ENCODE results near the gene MEF2A. TPM values are rescaled to one million over a fixed set of nuclear protein-coding genes. Genes with fewer than 3 reads are reported as not detected.
A peak's percentile ranks its signal among the peaks of the same experiment; 100 is the strongest.

MEF2A gene
- total RNA-seq, 1 donor from 2014 or later: 88.3 TPM

DNA sequence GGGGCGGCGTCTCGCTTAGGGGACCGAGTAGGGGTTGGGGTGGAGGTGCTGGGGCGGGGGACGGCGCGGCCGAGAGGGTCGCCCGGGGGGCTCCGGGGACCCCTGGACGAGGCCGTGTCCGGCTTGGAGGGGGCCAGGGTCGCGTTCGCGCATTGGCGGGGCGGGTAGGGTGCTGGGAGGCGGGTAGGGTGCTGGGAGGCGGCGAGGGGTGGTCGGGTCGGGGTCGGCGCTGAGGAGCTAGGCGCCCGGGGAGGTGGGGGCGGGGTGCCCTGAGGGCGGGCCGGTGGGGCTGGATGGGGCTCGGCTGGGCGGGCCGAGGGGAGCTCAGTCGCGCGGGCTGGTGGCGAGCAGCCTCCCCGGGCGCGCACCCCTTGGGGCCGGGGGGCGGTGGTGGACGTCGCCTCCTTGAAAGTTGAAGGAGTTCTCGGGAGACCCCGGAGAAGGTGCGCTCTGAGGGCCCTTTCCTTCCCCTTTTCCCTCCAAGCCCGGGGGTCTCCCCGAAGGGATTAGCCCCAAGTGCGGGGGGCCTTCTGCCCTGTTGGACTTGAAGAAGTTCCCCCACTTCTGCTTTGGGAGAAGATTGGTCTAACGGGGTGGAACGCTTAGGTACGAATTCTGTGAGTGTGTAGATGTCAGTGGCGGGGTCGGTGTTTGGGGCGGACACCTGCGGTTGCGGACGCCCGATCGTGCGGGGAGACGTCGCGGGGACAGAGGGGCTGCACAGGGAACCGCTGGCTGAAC lies 543 bp downstream of the MEF2A start:
- intact Hi-C loops (cut with micrococcal nuclease): loop anchor here (2.0 to 10.0 kb wide), 6 partner anchors 16 to 279 kb away; no protein-coding TSS in a partner anchor
- peaks cover 62% of the 10 kb centered on the region for H3K4me1 Mint-ChIP-seq
- TF ChIP-seq, protein P1, sequence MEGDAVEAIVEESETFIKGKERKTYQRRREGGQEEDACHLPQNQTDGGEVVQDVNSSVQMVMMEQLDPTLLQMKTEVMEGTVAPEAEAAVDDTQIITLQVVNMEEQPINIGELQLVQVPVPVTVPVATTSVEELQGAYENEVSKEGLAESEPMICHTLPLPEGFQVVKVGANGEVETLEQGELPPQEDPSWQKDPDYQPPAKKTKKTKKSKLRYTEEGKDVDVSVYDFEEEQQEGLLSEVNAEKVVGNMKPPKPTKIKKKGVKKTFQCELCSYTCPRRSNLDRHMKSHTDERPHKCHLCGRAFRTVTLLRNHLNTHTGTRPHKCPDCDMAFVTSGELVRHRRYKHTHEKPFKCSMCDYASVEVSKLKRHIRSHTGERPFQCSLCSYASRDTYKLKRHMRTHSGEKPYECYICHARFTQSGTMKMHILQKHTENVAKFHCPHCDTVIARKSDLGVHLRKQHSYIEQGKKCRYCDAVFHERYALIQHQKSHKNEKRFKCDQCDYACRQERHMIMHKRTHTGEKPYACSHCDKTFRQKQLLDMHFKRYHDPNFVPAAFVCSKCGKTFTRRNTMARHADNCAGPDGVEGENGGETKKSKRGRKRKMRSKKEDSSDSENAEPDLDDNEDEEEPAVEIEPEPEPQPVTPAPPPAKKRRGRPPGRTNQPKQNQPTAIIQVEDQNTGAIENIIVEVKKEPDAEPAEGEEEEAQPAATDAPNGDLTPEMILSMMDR (IDR thresholded peaks at IDR 0.05): no peak
- ATAC-seq (ENCODE audit: low read depth) (peak; percentile 12), DNase-seq (peak; percentile 55)
- peak overlapping the region; percentile 97 for H3K27ac Mint-ChIP-seq
- H3K36me3 Mint-ChIP-seq (ENCODE audit: low read depth): peaks cover 12% of the 10 kb centered on the region
- peak overlapping the region; percentile 100 for H3K4me3 Mint-ChIP-seq
- POLR2A ChIA-PET: interaction anchor here (0.6 to 8.5 kb wide), 39 partner anchors 10 to 242 kb away, joined by 3 to 247 read pairs (median 5); partner anchors contain the start of gene LYSMD4
- no peaks in the 10 kb centered on the region for H3K27me3 Mint-ChIP-seq
- CTCF ChIA-PET: interaction anchor here (0.7 to 4.6 kb wide), 4 partner anchors 55 to 157 kb away, joined by 3 to 35 read pairs (median 14); no protein-coding TSS in a partner anchor
- no peaks in the 10 kb centered on the region for H3K9me3 Mint-ChIP-seq

DNA sequence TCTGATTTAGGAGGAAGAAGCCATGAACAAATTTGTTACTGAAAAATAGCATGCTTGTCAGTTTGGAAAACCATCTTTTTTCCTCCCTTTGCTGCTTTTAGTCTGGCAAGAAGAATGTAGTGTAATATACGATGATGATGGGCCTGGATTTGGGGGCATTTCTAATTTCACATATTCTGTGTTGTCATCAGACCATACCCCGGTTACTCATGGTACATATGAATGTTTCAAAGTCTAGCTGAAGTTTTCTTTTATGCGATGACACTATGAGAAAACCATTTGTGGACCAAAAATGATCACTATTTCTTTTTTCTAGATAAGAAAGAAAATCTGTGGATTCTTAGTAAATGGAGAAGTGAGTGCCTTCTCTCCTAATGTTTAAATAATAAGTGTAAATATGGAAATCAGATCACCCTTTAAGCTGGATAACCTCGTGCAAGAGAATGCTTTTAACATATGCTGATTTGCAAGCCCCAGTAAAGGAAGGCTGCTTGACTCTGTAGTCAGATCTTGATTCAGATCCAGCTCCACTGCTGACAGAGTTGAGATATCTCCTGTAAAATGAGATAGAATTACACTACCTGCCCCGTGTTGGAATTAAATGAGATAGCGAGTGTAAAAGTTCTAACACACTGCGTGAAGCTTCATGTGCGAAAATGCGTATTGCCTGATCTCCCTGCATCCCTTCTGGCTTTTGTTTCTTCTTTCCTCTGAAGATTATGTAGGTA lies 3.0 kb downstream of the MEF2A start:
- TF ChIP-seq, protein P1 (IDR thresholded peaks at IDR 0.05): no peak
- Mint-ChIP-seq H3K9me3 (no peaks in the 10 kb centered on the region), H3K36me3 (ENCODE audit: low read depth) (peaks cover 27% of the 10 kb centered on the region), H3K27ac (peak overlapping the region; percentile 38), H3K4me1 (peaks cover 70% of the 10 kb centered on the region), H3K4me3 (peak overlapping the region; percentile 48), H3K27me3 (no peaks in the 10 kb centered on the region)
- POLR2A ChIA-PET: interaction anchor here (0.6 to 8.5 kb wide), 10 partner anchors 10 to 219 kb away, joined by 3 to 247 read pairs (median 14); no protein-coding TSS in a partner anchor
- CTCF ChIA-PET: interaction anchor here (0.8 to 4.6 kb wide), 4 partner anchors 57 to 281 kb away, joined by 3 to 35 read pairs (median 14); no protein-coding TSS in a partner anchor
- no peak for DNase-seq
- no peak for ATAC-seq (ENCODE audit: low read depth)
- intact Hi-C loops (cut with micrococcal nuclease): loop anchor here (1.0 to 10.0 kb wide), 5 partner anchors 8 to 281 kb away; no protein-coding TSS in a partner anchor

DNA sequence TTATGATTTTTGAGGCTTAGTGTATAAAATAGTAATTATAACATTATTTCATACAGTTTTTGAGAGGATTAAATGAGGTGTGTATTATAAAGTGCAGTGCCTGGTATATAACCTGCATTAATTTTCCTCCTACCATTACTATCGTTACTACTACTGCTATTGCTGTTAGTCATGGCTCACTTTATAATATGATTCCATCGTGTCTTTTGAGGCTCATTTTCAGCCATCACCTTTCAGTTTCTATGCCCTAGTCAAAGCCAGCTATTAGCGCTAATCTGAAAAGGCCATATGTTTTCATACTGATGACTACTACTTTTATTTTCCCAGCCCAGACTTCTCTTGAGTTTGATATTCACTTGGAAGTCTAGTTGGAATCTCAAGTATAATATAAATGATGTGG lies 5.5 kb downstream of the MEF2A start:
- H3K9me3 Mint-ChIP-seq: no peaks in the 10 kb centered on the region
- H3K4me3 Mint-ChIP-seq: no peak overlapping the region
- H3K36me3 Mint-ChIP-seq (ENCODE audit: low read depth): peaks cover 37% of the 10 kb centered on the region
- H3K27me3 Mint-ChIP-seq: no peaks in the 10 kb centered on the region
- intact Hi-C loops (cut with micrococcal nuclease): no loop called here
- no peak overlapping the region for H3K27ac Mint-ChIP-seq
- TF ChIP-seq, protein P1 (IDR thresholded peaks at IDR 0.05): no peak
- ChIA-PET POLR2A (interaction anchor here (1.1 kb wide), 1 partner anchor 60 kb away, joined by 3 read pairs; no protein-coding TSS in a partner anchor), CTCF (interaction anchor here (1.2 kb wide), 1 partner anchor 133 kb away, joined by 3 read pairs; no protein-coding TSS in a partner anchor)
- DNase-seq (no peak), ATAC-seq (ENCODE audit: low read depth) (no peak)
- peaks cover 79% of the 10 kb centered on the region for H3K4me1 Mint-ChIP-seq

DNA sequence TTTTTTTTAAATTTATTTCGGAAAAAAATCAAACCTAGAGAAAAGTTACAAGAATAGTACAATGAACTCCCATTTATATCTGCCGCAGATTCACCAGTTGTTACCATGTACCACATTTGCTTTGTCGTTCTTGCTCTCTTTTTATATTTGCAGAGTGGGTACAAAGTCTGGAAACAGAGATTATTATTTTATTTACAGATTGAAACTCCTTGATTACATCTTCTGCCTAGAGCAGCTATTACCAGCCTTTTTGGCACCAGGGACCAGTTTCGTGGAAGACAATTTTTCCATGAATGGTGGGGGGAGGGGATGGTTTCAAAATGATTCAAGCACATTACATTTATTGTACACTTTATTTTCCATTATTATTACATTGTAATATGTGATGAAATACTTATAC lies 8.3 kb downstream of the MEF2A start:
- CTCF ChIA-PET: interaction anchor here (0.7 kb wide), 1 partner anchor 9 kb away, joined by 3 read pairs; no protein-coding TSS in a partner anchor
- intact Hi-C loops (cut with micrococcal nuclease): loop anchor here (2.0 kb wide), 1 partner anchor 17 kb away; no protein-coding TSS in a partner anchor

More for the DNA sequence above, 8.3 kb downstream of the MEF2A start:
- H3K36me3 Mint-ChIP-seq (ENCODE audit: low read depth): peaks cover 33% of the 10 kb centered on the region
- H3K4me3 Mint-ChIP-seq: no peak overlapping the region
- TF ChIP-seq, protein P1 (IDR thresholded peaks at IDR 0.05): no peak
- POLR2A ChIA-PET: interaction anchor here (1.0 kb wide), 1 partner anchor 62 kb away, joined by 4 read pairs; no protein-coding TSS in a partner anchor
- DNase-seq (no peak), ATAC-seq (ENCODE audit: low read depth) (no peak)
- no peak overlapping the region for H3K27ac Mint-ChIP-seq
- no peaks in the 10 kb centered on the region for H3K9me3 Mint-ChIP-seq
- H3K27me3 Mint-ChIP-seq: no peaks in the 10 kb centered on the region
- H3K4me1 Mint-ChIP-seq: peaks cover 79% of the 10 kb centered on the region

Measured in activated B cell treated with CpG ODN at 0.5 μM for 24 hours (primary cell).